Spinal cord (tissue), 10 donors: ENCODE measurements around the gene CYP3A5. TPM values are rescaled to one million over a fixed set of nuclear protein-coding genes. Genes with fewer than 3 reads are reported as not detected.
"Not testable (repeated sequence)": the region's sequence is repeated elsewhere in the genome, so short reads cannot be mapped to it uniquely, and the experiment has no call there.

Experiments used
- DNase-seq, 6 donors: peaks; one replicate each; pipeline versions ENCODE4 v3.0.0 to v3.0.0-alpha.2; 2013 to 2015; ENCODE audit warnings: low spot score in 6 of 6, low read depth in 4 of 6
- H3K27ac ChIP-seq: one replicate; pipeline ENCODE4 v1.5.1; 2013; ENCODE audit warnings: low read depth, low read length, control low read depth
- H3K27me3 ChIP-seq: one replicate; pipeline ENCODE4 v1.6.1; 2013; ENCODE audit warnings: low read length; ENCODE audit not compliant: control insufficient read depth, insufficient read depth
- H3K36me3 ChIP-seq: one replicate; pipeline ENCODE4 v1.6.1; 2013; ENCODE audit warnings: low read length; ENCODE audit not compliant: control insufficient read depth, insufficient read depth
- H3K4me1 ChIP-seq: one replicate; pipeline ENCODE4 v1.6.1; 2013; ENCODE audit warnings: low read length; ENCODE audit not compliant: control insufficient read depth, insufficient read depth
- H3K4me3 ChIP-seq: one replicate; pipeline ENCODE4 v1.5.1; 2013; ENCODE audit warnings: low read depth, low read length, control low read depth
- H3K9me3 ChIP-seq: one replicate; pipeline ENCODE4 v1.6.1; 2013; ENCODE audit warnings: low read length; ENCODE audit not compliant: control insufficient read depth, insufficient read depth
- WGBS: methylation state at CpG from one replicate; pipeline ENCODE4 v1.1.5; 2013; ENCODE audit warnings: missing lambda C conversion rate; ENCODE audit not compliant: insufficient coverage; 5-methylcytosine and 5-hydroxymethylcytosine counted together
- polyA plus RNA-seq, 2 donors: library from polyadenylated mRNA; unstranded; fragments of 120-200 nt; gene quantifications; one replicate each; pipeline ENCODE4 v1.2.1, GENCODE V29; 2013; ENCODE audit not compliant: insufficient read length in 2 of 2
- total RNA-seq, 2 donors: library from RNA; depleted of rRNA in 1 of 2; stranded (reverse); fragments of 120-200 nt in 1 of 2; fragments of >200 nt in 1 of 2; gene quantifications; one replicate each; pipeline versions ENCODE4 v1.2.3 to v1.2.4, GENCODE V29; 2013 to 2014
- donor health status: healthy.

Gene CYP3A5
- total and polyA plus RNA-seq, 4 donors, result 2.6 to 8.4 (median 4.9) TPM

DNA sequence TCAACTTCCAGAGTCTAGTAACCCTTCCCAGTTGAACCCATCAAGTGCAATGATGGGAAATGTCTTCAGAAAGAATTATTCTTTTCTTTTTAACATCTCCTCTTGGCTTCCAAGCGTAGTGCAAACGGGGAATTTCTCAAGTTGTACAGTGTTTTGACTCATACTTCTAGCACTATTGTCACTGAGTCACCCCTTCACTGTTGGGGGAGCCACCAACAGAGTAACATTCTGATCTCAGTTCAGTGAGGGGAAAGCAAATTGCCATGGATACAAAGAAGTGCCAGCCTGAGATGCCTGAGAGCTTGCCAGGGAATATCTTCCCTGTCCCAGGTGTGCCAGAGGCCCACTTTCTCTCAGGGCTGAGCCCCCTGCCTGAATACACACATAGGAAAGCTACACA lies 31.0 kb downstream of the CYP3A5 start:
- peaks cover 6% of the 10 kb centered on the region for H3K36me3 ChIP-seq

GRCh38 chr7:99645590-99645989 lies 34.2 kb downstream of the CYP3A5 start:
- no CpG with 5 or more reads among the region's 1 CpG for WGBS

More for the DNA sequence above, 31.0 kb downstream of the CYP3A5 start:
- Histone ChIP-seq H3K27me3 (no peaks in the 10 kb centered on the region), H3K9me3 (no peaks in the 10 kb centered on the region), H3K4me3 (no peak overlapping the region), H3K4me1 (no peaks in the 10 kb centered on the region), H3K27ac (no peak overlapping the region)
- no peak for DNase-seq
- 100% methylated on average over 2 of the region's 2 CpGs for WGBS

GRCh38 chr7:99644431-99644830 lies 35.4 kb downstream of the CYP3A5 start:
- Histone ChIP-seq H3K9me3 (no peaks in the 10 kb centered on the region), H3K4me3 (no peak overlapping the region), H3K27ac (no peak overlapping the region), H3K4me1 (no peaks in the 10 kb centered on the region), H3K27me3 (no peaks in the 10 kb centered on the region), H3K36me3 (peaks cover 6% of the 10 kb centered on the region)
- WGBS, result 100% methylated on average over 1 of the region's 3 CpGs
- no peak for DNase-seq

More at GRCh38 chr7:99645590-99645989, 34.2 kb downstream of the CYP3A5 start:
- no peaks in the 10 kb centered on the region for H3K27me3 ChIP-seq
- H3K27ac ChIP-seq, result no peak overlapping the region
- H3K36me3 ChIP-seq, result peaks cover 6% of the 10 kb centered on the region
- no peaks in the 10 kb centered on the region for H3K4me1 ChIP-seq
- H3K9me3 ChIP-seq, result no peaks in the 10 kb centered on the region
- H3K4me3 ChIP-seq, result no peak overlapping the region
- DNase-seq, result no peak

DNA sequence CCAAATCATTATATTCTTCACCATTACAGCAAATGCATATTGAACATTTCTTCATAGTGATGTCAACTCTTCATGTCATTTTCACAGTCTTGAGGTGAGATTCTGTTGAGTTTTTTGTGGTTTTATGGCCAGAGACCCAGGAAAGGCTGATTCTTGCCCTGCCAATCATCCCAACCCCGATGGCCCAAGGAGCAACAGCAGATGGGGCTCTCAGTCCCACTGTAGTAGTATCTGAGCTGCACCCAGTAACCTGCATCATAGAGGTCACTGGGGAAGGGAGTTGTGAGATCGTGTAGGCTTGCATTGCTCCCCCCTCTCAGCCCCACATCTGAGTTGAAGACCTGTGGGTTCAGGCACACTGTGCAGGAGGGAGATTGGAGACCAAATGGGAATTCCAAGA lies 36.3 kb downstream of the CYP3A5 start:
- Histone ChIP-seq H3K36me3 (peaks cover 11% of the 10 kb centered on the region), H3K4me3 (no peak overlapping the region), H3K9me3 (no peaks in the 10 kb centered on the region), H3K4me1 (no peaks in the 10 kb centered on the region), H3K27ac (no peak overlapping the region), H3K27me3 (no peaks in the 10 kb centered on the region)
- no peak for DNase-seq
- 88% methylated on average over 1 of the region's 2 CpGs for WGBS

DNA sequence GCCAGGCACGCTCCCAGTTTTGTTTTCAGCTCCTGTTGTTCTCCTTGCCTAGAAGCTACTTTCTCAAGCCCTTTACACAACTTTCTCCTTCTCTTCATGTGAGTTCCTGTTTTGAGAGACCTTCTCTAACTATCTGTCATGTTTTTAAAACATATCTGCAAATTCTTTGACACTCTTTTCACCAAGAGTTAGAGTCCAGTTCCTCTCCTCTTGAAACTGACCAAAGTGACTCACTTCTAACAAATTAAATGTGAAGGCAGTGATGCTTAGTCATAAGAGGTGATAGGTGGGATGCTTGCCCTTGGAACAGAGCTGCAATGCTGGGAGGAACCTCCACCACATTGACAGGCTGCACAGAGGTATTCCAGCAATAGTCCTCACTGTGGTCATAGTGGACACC lies 37.8 kb downstream of the CYP3A5 start:
- no peaks in the 10 kb centered on the region for H3K27me3 ChIP-seq
- no peak overlapping the region for H3K4me3 ChIP-seq
- no peak for DNase-seq
- no peak overlapping the region for H3K27ac ChIP-seq
- H3K4me1 ChIP-seq, result no peaks in the 10 kb centered on the region
- peaks cover 13% of the 10 kb centered on the region for H3K36me3 ChIP-seq
- H3K9me3 ChIP-seq, result no peaks in the 10 kb centered on the region
- 93% methylated on average over 1 of the region's 1 CpG for whole genome bisulfite sequencing

DNA sequence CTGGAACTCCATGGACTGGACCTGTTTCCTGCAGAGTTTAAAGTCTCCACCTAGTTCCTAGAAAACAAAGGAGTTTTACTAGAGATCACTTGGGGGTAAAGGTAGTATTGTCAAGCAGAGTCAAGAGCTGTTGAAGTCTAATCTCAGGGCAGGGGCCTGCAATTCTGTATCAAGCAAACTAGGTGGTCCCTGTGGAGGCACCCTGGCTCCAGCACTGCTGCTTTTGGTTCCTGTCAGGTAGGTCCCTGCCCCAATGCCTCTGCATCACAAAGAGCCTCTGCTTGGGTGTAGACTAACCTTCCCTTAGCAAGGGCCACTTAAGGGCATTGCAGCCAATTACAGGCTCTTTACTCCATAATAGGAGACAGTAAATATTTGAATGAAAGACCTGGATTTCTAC lies 40.5 kb downstream of the CYP3A5 start:
- Histone ChIP-seq H3K4me3 (no peak overlapping the region), H3K27me3 (no peaks in the 10 kb centered on the region), H3K9me3 (no peaks in the 10 kb centered on the region), H3K4me1 (no peaks in the 10 kb centered on the region), H3K36me3 (peaks cover 8% of the 10 kb centered on the region), H3K27ac (no peak overlapping the region)
- no peak for DNase-seq

- no peaks in the 10 kb centered on the region for H3K27me3 ChIP-seq
- 90% methylated on average over 23 of the region's 23 CpGs for WGBS
Observed at GRCh38 chr7:99638731-99639130, 41.1 kb downstream of the CYP3A5 start.

DNA sequence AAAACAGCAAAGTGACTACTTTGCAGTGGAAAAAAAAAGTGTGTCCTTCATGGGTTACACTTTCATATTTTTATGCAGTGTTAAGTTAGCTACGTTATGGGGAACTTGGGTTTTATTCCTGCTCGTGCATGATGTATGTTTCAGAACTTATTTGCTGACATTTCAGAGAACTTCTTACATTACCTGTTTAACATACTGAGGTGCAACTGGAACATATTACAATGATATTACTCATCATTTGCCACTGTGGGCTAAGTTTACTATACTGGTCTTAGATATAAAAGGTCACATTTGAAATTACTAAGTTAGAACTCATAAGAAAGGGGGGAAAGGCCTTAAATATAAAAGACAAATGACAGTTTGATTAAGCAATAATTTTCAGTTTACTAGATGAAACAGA lies 42.4 kb downstream of the CYP3A5 start:
- not testable (repeated sequence) for H3K27me3 ChIP-seq, H3K4me1 ChIP-seq, DNase-seq, H3K27ac ChIP-seq, H3K9me3 ChIP-seq, H3K4me3 ChIP-seq
- H3K36me3 ChIP-seq, result peaks cover 20% of the 10 kb centered on the region
- no CpG with 5 or more reads among the region's 2 CpGs for WGBS

More at GRCh38 chr7:99638731-99639130, 41.1 kb downstream of the CYP3A5 start:
- no peak overlapping the region for H3K4me3 ChIP-seq
- H3K36me3 ChIP-seq, result peaks cover 13% of the 10 kb centered on the region
- H3K27ac ChIP-seq, result no peak overlapping the region
- no peak for DNase-seq
- no peaks in the 10 kb centered on the region for H3K9me3 ChIP-seq
- no peaks in the 10 kb centered on the region for H3K4me1 ChIP-seq

DNA sequence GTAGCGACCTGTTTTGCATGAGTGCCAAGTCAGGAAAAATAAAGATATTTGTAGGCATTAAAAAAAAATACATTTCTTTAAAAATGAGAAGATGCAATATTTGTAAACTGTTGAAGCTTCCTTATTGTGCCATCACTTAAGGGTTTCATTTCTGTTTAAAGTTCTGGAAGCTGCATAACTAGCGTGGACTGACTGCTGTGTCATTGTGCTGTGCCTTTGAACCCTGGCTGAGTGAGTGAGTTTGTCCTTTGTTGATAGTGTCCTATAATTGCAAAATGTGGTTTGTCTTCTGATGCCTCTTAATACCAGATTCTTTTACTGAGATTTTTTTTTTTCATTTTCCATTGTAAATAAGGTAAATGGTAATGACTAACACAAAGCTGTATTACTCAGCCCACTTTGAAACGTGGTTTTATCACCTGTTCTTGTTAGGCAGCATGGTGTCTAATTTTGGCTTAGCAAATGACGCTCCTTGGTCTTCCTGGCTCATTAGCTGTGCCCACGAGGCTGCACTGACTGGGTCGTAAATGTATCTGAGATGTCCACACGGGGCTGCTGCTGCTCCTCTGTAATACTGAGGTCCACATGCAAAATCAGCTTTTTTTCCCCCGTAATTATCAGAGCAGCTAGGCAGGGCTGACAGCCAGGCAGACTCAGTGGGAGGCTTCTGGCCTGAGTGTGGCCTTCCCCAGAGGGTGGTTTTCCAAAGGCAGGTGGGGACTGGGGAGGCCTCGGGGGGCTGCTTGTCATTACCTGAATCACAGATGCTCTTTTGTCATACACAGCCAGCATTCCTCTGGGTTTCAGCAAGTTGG lies 48.3 kb downstream of the CYP3A5 start:
- no peak overlapping the region for H3K4me3 ChIP-seq
- WGBS, result 50% methylated on average over 6 of the region's 9 CpGs
- no peak overlapping the region for H3K27ac ChIP-seq
- peak in 4 of 6 donors; percentile 6 to 51 (median 21) for DNase-seq
- H3K36me3 ChIP-seq, result peaks cover 53% of the 10 kb centered on the region
- H3K9me3 ChIP-seq, result no peaks in the 10 kb centered on the region
- H3K4me1 ChIP-seq, result no peaks in the 10 kb centered on the region
- H3K27me3 ChIP-seq, result no peaks in the 10 kb centered on the region

DNA sequence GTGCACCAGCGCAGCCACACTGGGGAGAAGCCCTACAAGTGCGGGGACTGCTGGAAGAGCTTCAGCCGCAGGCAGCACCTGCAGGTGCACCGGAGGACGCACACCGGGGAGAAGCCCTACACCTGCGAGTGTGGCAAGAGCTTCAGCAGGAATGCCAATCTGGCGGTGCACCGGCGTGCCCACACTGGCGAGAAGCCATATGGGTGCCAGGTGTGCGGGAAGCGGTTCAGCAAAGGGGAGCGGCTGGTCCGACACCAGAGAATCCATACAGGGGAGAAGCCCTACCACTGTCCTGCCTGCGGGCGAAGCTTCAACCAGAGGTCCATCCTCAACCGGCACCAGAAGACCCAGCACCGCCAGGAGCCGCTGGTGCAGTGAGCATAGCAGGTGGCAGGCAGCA lies 50.2 kb downstream of the CYP3A5 start:
- Histone ChIP-seq H3K4me1 (no peaks in the 10 kb centered on the region), H3K36me3 (peaks cover 71% of the 10 kb centered on the region), H3K27me3 (no peaks in the 10 kb centered on the region), H3K27ac (no peak overlapping the region), H3K4me3 (no peak overlapping the region), H3K9me3 (no peaks in the 10 kb centered on the region)
- 98% methylated on average over 20 of the region's 20 CpGs for WGBS
- DNase-seq, result no peak
